Activated CD4-positive, CD25-positive, alpha-beta regulatory T cell treated with anti-CD3 and anti-CD28 coated beads, Interleukin-2, amount 50 U/mL, for 24 hours (primary cell): ENCODE measurements around the gene CNTN3.

Experiments used
- ATAC-seq, 2 donors: fragments of 150-1000 bp; cut with Tn5 transposase; one replicate each; pipeline ENCODE4 v1.10.0; 2021; ENCODE audit warnings: mild to moderate bottlenecking in 1 of 2, moderate library complexity in 1 of 2

CNTN3 gene

DNA sequence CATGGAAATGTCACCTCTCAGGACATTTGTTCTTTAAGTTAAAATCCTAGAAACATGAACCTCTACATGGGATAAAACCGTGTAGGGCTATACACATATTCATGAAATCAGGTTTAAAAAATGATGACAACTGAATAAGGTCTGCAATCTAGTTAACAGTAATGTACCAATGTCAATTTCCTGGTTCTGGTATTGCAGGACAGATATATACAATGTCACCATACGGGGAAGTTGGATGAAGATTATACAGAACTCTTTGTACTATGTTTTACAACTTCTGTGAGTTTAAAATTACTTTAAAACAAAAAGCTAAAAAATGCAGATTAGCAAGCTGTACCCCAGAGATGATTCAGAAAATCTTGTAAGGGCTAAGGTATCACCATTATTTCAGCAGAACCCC, 6.7 kb downstream of the CNTN3 start:
- no peak for ATAC-seq

DNA sequence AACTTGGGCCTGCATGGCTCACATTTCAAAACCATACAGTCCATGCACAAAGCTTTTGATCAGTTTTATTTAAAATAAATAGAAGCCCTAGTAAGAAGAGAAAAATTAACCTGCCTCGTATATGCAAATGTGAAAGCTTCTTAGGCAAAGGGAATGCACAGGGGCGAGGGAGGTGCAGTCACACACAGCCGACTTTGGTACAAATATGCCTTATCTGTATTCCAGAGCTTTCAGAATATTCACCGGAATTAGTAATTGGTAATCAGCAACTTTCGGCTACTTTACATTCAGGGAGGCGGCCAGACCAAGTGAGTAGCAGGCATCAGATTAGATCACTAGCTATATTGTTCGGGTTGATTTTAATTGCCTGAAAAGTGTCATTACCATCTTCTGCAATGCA, 7.5 kb downstream of the CNTN3 start:
- ATAC-seq, result no peak

DNA sequence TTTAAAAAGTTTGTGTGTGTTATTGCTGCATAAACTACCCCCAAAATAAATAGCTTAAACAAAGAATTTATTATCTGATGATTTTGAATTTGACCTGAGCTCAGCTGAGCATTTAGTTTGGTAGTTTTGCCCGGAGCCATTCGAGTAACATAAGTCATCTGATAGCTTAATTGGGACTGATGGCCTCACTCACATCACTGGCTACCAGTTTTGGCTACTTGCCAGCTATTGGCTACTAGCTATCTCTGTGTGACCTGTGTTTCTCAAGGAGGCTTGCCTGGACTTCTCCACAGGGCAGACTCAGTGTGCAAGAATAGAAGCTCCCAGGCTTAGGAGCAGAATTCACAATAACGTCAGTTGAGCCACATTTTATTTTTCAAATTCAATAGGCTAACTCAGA, 9.0 kb downstream of the CNTN3 start:
- ATAC-seq, result no peak

DNA sequence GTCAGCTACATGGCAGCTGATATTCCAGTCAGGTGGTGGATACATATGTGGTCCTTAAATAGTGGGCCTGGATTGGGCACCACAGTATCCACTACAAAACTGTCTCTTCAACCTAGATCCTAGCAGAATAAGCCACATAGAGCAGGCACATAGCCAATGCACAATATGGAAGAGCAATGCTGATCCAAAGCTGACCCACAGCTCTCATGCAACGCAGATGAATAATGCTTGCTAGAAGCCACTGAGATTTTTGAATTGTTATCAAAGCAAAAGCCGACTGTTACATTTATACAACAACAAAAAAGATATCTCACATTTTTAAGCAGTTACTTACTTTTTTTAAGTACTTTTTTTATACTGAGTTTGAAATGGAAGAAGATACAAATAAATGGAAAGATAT, 11.2 kb downstream of the CNTN3 start:
- ATAC-seq, result no peak

DNA sequence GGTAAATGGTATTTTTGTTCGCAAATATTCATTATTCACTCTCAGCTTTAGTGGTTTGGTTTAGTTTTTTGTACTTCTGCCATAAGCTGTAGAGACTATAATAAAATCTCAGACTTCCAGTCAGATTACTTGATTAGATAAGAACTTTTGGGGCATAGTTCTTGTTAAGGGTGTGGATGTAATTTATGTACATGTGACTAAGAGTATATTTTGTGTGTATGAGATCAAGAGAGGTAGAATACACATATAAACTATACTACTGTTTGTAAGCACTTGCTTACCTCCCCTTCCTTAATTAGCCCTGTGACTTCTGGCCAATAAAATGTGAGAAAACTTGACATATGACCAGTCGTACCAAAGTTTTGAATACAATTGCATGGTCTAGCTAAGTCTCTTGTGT, 12.0 kb downstream of the CNTN3 start:
- ATAC-seq, result no peak

DNA sequence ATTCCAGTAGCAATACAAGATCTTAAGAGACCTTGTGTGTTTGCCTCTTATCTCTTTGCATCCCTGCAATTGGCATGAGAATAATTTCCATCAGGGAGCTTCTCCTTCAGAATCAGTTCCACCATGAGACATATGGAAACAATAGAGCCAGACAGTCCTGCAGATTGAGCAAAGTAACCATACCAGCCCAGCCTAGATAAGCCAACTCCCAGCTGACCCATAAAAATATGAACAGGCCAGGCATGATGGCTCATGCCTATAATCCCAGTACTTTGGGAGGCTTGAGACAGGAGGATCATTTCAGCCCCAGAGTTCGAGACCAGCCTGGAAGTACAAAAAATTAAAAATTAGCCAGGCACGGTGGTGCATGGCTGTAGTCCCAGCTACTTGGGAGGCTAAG, 12.7 kb downstream of the CNTN3 start:
- ATAC-seq, result no peak

DNA sequence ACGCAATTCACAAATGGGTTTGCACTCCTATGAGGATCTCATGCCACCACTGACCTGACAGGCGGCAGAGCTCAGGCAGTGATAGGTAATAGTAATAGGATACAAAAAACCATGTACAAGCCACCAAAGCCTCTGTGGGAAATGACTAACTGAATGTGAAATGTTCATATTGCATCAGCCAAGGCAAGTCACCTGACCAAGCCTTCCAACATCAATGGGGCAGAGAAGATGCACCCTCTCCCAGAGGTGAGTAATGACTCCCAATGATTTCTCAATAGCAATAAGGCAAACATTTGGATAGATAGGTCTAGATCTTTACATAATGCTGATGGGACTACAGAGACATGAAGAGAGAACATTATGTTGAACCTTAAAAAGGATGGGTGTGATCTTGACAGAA, 14.9 kb downstream of the CNTN3 start:
- no peak for ATAC-seq

DNA sequence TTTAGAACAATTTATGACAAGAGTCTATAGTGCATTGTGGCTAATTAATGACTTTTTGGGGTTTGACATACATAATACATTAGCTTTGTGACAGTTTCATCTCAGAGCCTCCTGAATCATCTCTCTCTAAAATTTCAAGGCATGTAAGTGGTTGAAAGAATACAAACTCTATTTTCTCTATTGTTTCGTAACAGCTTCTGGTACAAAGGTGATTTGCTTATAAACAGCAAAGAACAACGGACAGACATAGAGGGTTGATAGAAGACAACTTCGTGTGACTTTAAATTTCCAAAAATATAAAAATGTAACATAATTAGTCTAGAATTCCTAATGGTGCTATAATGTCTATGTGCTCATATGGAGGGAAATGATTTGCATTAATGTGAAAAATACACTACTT, 21.3 kb downstream of the CNTN3 start:
- no peak for ATAC-seq

DNA sequence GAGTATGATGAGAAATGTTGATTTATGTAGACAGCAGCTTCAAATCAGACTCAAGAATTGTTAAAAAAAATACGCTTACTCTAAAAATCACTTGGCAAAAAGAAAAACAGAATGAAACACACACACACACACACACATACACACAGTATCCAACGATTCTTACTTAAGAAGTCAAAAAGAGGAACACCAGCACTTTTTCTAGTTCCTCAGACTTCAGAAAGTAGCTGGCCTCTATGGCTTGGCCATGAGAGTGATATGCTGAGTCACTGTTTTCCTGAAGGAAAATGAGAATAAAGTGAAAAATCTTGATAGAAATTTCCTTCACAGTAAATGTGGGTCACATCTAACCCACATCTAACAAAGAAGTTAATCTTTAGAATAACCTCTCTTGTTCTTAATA, 22.1 kb downstream of the CNTN3 start:
- ATAC-seq, result no peak

DNA sequence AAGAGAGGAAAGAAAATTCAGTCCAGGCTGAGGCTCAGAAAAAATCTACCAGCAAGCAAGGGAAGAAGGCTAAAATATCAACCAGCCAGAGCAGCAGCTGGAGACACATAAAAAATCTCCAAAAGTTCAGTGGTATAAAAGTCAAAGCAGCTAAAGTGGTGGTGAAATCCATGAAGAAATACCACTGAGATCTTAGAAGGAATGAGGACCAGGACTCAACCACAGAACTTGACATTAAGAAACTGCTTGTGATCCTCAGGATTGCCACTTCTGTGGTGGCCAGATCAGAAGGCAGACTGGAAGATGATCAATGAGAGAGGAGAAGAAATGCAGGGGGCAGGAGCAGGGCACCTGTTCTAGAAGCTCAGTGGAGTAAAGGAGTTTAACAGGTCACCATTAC, 22.5 kb downstream of the CNTN3 start:
- no peak for ATAC-seq

DNA sequence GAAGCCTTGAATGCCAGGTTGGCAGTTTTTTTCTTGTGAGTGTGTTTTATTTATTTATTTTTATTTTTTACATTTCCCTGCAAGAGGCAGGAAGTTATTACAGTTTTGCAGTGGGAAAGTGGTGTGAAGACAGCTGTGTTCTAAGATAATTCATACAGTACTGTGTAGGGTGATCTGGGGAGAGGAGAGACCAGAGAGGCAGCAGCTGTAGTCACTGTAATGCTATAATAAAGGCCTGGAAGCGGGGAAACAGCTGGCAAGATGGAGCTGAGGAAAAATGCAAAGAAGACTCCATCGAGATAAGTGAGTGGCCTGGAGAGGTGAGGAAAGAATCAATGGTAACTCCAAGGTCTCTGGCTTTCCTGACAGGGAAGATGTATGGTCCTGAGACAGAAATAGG, 23.1 kb downstream of the CNTN3 start:
- no peak for ATAC-seq

DNA sequence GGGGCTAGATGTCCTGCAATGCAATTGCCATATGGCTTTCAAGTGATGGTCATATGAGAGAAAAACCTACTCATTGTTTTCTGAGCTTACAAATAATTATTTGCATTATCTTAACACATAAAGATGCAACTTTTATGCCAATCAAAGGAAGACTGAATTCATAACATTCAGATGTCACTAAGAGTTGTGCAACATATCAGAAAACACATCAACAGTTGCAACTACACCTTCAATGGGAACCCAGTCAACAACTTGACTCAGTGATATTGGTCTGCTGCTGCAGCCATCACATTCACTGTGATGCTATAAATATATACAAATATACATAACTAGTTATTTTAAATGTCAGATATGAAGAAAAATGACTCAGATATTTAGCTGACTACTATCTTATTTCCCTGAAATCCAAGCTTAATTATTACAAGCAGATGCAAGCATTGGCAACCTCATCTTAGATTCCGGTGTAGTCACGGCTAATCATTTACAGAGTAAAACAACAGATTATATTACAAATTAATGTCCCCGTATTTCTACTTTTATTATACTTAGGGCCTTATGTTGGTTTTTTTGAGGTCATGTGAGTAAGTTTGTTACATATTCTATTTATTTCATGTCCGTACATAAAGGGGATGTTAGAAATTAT, 23.7 kb downstream of the CNTN3 start:
- ATAC-seq, result no peak

DNA sequence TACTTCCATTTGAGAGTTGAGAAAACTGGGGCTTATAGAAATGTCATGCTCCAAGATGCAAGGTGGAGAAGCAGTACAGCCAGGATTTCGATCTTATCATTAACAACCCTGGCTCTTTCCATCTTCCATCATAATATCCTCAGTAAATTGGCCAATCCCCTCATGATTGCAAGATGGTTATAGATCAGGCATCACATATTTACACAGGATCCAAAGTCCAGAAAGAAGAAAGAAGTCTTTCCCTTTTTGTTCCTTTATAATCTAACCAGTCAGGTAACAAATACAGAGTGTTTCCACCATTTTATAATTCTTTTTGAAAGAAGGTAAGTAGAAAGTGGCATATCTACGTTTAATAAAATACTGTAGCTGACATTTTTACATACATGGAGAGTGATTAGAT, 29.7 kb downstream of the CNTN3 start:
- no peak for ATAC-seq

DNA sequence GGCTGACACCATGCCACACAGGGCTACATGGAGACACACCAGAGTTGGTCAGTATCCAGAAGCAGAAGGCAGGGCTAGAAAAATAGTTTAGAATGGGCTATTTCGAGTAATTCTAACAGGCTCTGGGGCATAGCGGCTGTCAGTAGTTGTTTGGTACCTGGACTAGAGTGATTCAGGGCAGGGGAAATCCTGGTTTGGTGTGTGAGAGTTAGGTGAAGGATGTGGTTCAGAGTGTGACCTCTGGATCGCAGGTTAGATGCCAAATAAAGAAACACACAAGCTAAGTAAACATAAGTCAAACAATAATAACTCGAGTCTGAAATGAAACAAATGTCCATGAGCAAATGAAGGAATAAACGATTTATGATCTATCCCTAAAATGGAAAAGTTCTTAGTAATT, 31.5 kb downstream of the CNTN3 start:
- no peak for ATAC-seq

DNA sequence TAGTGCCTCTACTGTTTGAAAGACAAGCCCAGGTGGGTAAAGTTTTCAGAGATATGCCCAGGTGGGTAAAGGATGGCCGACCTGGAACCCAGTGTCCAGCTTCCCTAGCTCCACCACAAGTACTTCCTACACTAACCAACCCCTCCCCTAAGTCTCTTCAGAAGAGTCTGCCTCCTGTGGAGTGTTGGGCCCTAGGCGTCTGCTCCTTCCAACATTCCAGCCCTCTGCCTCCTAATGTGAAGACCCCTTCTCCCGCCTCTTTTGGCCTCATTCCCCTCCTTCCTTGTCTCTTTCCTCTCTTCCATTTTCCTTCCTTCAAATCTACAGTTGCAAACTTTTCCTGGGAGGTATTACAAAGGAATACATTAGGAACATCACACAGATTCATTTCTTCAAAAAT, 38.6 kb downstream of the CNTN3 start:
- no peak for ATAC-seq

DNA sequence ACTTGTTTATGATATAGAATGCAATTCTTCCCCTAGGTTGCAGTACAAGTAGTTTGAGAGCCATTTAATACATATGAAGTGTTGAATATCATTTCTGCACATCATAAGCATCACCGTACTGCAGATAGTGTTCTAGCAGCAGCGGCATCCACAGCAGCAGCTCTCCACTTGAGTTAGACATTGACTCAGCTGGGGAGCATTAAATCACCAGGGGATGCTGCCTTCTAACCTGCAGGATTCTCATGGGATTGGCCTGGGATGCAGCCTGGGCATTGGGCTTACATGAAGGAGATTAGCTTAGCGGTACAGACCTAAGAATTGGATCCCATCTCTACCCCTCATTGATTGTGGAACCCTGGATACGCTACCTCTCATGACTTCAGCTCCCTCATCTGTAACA, 43.3 kb downstream of the CNTN3 start:
- no peak for ATAC-seq
